Endothelial cell of umbilical vein (primary cell): Measurements from ENCODE around the gene ZNF609. TPM values are rescaled to one million over a fixed set of nuclear protein-coding genes. Genes with fewer than 3 reads are reported as not detected.

ENCODE experiments used
- BruUV-seq: library from RNA; stranded (reverse); fragments of 400-500 nt; replicated peaks from 2 replicates; lab custom pipeline; 2021; lab: Mats Ljungman, UMichigan
- CTCF ChIA-PET: fragments of 300-600, 350-600 bp; sonication (Branson Sonifier 250); formaldehyde crosslinking; loops from one replicate; lab custom pipeline; 2021; ENCODE audit warnings: antibody characterized with exemption, inconsistent platforms; lab: Charles Lee
- POLR2A ChIA-PET: fragments of 300-600, 350-600 bp; sonication (Branson Sonifier 250); formaldehyde crosslinking; loops from one replicate; lab custom pipeline; 2021; ENCODE audit warnings: antibody characterized with exemption, inconsistent platforms; lab: Charles Lee
- DNase-seq: peaks from one replicate; pipeline ENCODE4 v3.0.0-alpha.2; 2011; ENCODE audit warnings: low read depth, low spot score
- FAIRE-seq: peaks from 2 replicates; lab custom pipeline; 2011; peaks lifted over from hg19 to GRCh38; lab: Jason Lieb, UNC
- H2AFZ ChIP-seq: 2 replicates; pipeline ENCODE4 v1.6.0; 2012; ENCODE audit warnings: low read depth, low read length, control low read depth, inconsistent platforms
- H3K27ac ChIP-seq: 2 replicates; pipeline ENCODE4 v1.5.1; 2011; ENCODE audit warnings: low read depth, mild to moderate bottlenecking, control low read depth, low read length, moderate library complexity; ENCODE audit not compliant: insufficient read depth
- H3K27me3 ChIP-seq, 2 experiments: 2 replicates each; pipeline versions ENCODE4 v1.6.0 to v1.6.1; 2011; ENCODE audit warnings: low read length in 2 of 2, mixed read lengths in 1 of 2; ENCODE audit not compliant: control insufficient read depth in 2 of 2, insufficient read depth in 2 of 2
- H3K36me3 ChIP-seq, 2 experiments: 2 replicates in 1 of 2; 3 replicates in 1 of 2; pipeline ENCODE4 v1.5.1; 2011; ENCODE audit warnings: low read length in 2 of 2, mild to moderate bottlenecking in 1 of 2, moderate library complexity in 1 of 2; ENCODE audit not compliant: control insufficient read depth in 2 of 2, insufficient read depth in 2 of 2; ENCODE audit errors: extremely low read depth in 1 of 2
- H3K4me1 ChIP-seq: 3 replicates; pipeline ENCODE4 v1.5.1; 2011; ENCODE audit warnings: mild to moderate bottlenecking, low read length; ENCODE audit not compliant: control insufficient read depth, insufficient read depth; ENCODE audit errors: extremely low read depth
- H3K4me2 ChIP-seq: 2 replicates; pipeline ENCODE4 v1.6.1; 2011; ENCODE audit warnings: low read length, control low read depth, mixed read lengths; ENCODE audit not compliant: insufficient read depth
- H3K4me3 ChIP-seq, 3 experiments: fragments of 200-600 bp in 1 of 3; sonication (generic), shearing (Covaris generic) in 1 of 3; replicated peaks in 1 of 3; 2 replicates each; pipeline ENCODE4 v1.5.1; 2011 to 2016; ENCODE audit warnings: control low read depth in 3 of 3, low read length in 3 of 3, mild to moderate bottlenecking in 2 of 3, inconsistent platforms in 1 of 3, low read depth in 1 of 3, moderate library complexity in 1 of 3; ENCODE audit not compliant: insufficient read depth in 1 of 3
- H3K79me2 ChIP-seq: 2 replicates; pipeline ENCODE4 v1.6.0; 2012; ENCODE audit warnings: low read length, inconsistent platforms; ENCODE audit not compliant: control insufficient read depth, insufficient read depth
- H3K9ac ChIP-seq: replicated peaks from 2 replicates; pipeline ENCODE3; 2011; ENCODE audit warnings: low read length, control low read depth; ENCODE audit not compliant: insufficient read depth; ENCODE audit errors: extremely low read depth
- H3K9me1 ChIP-seq: replicated peaks from 3 replicates; pipeline ENCODE4 v1.6.0; 2011; ENCODE audit warnings: mild to moderate bottlenecking, low read length; ENCODE audit not compliant: control insufficient read depth, insufficient read depth; ENCODE audit errors: extremely low read depth
- H3K9me3 ChIP-seq: replicated peaks from 2 replicates; pipeline ENCODE4 v1.5.1; 2012; ENCODE audit warnings: low read length, inconsistent platforms; ENCODE audit not compliant: control insufficient read depth, insufficient read depth
- H4K20me1 ChIP-seq: replicated peaks from 2 replicates; pipeline ENCODE3; 2011; ENCODE audit warnings: mild to moderate bottlenecking, low read length; ENCODE audit not compliant: control insufficient read depth, insufficient read depth; ENCODE audit errors: extremely low read depth
- CTCF ChIP-seq, 2 donors: IDR thresholded peaks; 1 replicate in 1 of 2; 2 replicates in 1 of 2; pipeline ENCODE4 v1.5.1; 2011; ENCODE audit warnings: low read length in 2 of 2, mild to moderate bottlenecking in 2 of 2, moderate library complexity in 2 of 2, control low read depth in 1 of 2, inconsistent platforms in 1 of 2, low read depth in 1 of 2; ENCODE audit not compliant: insufficient read depth in 1 of 2; ENCODE audit errors: extremely low read depth in 1 of 2
- EZH2 ChIP-seq: IDR thresholded peaks from 2 replicates; pipeline ENCODE4 v1.6.1; 2012; ENCODE audit warnings: borderline replicate concordance, low read depth, mild to moderate bottlenecking, moderate library complexity, low read length, inconsistent platforms; ENCODE audit not compliant: severe bottlenecking
- FOS ChIP-seq: IDR thresholded peaks from 2 replicates; pipeline ENCODE4 v1.6.1; 2011; ENCODE audit warnings: mild to moderate bottlenecking, low read length, moderate library complexity, borderline replicate concordance; ENCODE audit not compliant: insufficient read depth
- GATA2 ChIP-seq: IDR thresholded peaks from 2 replicates; pipeline ENCODE4 v1.7.0; 2011; ENCODE audit warnings: low read depth, mild to moderate bottlenecking, moderate library complexity, mixed read lengths, low read length; ENCODE audit not compliant: insufficient read length, insufficient read depth
- JUN ChIP-seq: IDR thresholded peaks from 2 replicates; pipeline ENCODE4 v1.6.1; 2011; ENCODE audit warnings: borderline replicate concordance, low read depth; ENCODE audit not compliant: insufficient read length, insufficient read depth
- MAX ChIP-seq: IDR thresholded peaks from 2 replicates; pipeline ENCODE4 v1.6.1; 2011; ENCODE audit not compliant: insufficient read depth, insufficient read length
- MYC ChIP-seq: IDR thresholded peaks from one replicate; pipeline ENCODE4 v1.6.1; 2011; ENCODE audit warnings: mild to moderate bottlenecking, low read depth, low read length
- POLR2A ChIP-seq: IDR thresholded peaks from 2 replicates; pipeline ENCODE4 v1.6.1; 2012; ENCODE audit warnings: low read depth, mild to moderate bottlenecking, control low read depth, low read length
- POLR2AphosphoS5 ChIP-seq: IDR thresholded peaks from 2 replicates; pipeline ENCODE4 v1.6.1; 2012; ENCODE audit warnings: low read depth, mild to moderate bottlenecking, control low read depth, low read length, moderate library complexity; ENCODE audit not compliant: insufficient read depth
- dilution Hi-C: fragments of 300-500 bp; cut with MboI; formaldehyde crosslinking; loops from one replicate; pipeline ENCODE4 v1.15.0; 2019; ENCODE audit warnings: low sequenced_read_pairs; ENCODE audit not compliant: extremely low pct_ligation_motif_present
- intact Hi-C: fragments of 100-400 bp; cut with micrococcal nuclease; formaldehyde crosslinking; loops from one replicate; pipeline ENCODE4 v1.10.0; 2022
- polyA plus RNA-seq, 4 experiments: library from polyadenylated mRNA; depleted of rRNA in 3 of 4; stranded (reverse) in 3 of 4; unstranded in 1 of 4; fragments of >200 nt; gene quantifications; 2 replicates each; pipeline versions ENCODE4 v1.2.1 to v1.2.3, GENCODE V29; 2011 to 2012; ENCODE audit warnings: missing spikeins in 1 of 4
- total RNA-seq: library from RNA; stranded (reverse); gene quantifications from 2 replicates; pipeline ENCODE4 v1.2.3, GENCODE V29; 2021

ZNF609 gene
- total and polyA plus RNA-seq, 2 donors (not counting 3 experiments of a cell fraction or from before 2014, with no cell fraction given): 18.2 to 49.6 TPM

GRCh38 chr15:64566629-64567427, 106.5 kb downstream of the ZNF609 start:
- no peak overlapping the region for H2AFZ ChIP-seq
- peaks cover 4% of the 10 kb centered on the region for H4K20me1 ChIP-seq
- H3K36me3 ChIP-seq: no peaks in the 10 kb centered on the region
- H3K27ac ChIP-seq: no peak overlapping the region
- H3K9me3 ChIP-seq: no peaks in the 10 kb centered on the region
- H3K27me3 ChIP-seq: no peaks in the 10 kb centered on the region
- dilution Hi-C loops (no loop called here), intact Hi-C loops (no loop called here)
- DNase-seq: no peak
- no peak for FAIRE-seq
- H3K4me3 ChIP-seq: no peak overlapping the region
- no TSS peak for BruUV-seq
- H3K4me1 ChIP-seq: no peaks in the 10 kb centered on the region
- ChIA-PET POLR2A (no interaction called here), CTCF (interaction anchor here (1.0 to 1.6 kb wide), 3 partner anchors 9 to 36 kb away, joined by 3 to 5 read pairs (median 3); no protein-coding TSS in a partner anchor)
- H3K4me2 ChIP-seq: no peak overlapping the region
- H3K9me1 ChIP-seq: no peaks in the 10 kb centered on the region
- H3K9ac ChIP-seq: no peak overlapping the region
- H3K79me2 ChIP-seq: peaks cover 77% of the 10 kb centered on the region
- no peak for TF ChIP-seq CTCF (IDR thresholded peaks at IDR 0.05; ENCODE audit: extremely low read depth in 1 of 2, insufficient read depth in 1 of 2, low read depth in 1 of 2, low read length in 2 of 2)
- no peak for TF ChIP-seq POLR2AphosphoS5
- TF ChIP-seq MYC: no peak
- no peak for TF ChIP-seq JUN
- TF ChIP-seq EZH2: no peak
- no peak for TF ChIP-seq GATA2
- TF ChIP-seq FOS: no peak
- no peak for TF ChIP-seq POLR2A
- TF ChIP-seq MAX: no peak
